WTC11 (cell line): ENCODE results near the gene DGUOK. TPM values are rescaled to one million over a fixed set of nuclear protein-coding genes. Genes with fewer than 3 reads are reported as not detected.

Source experiments
- ATAC-seq: fragments of 200-7000 bp; cut with Tn5 transposase; 2 replicates; pipeline ENCODE4 v1.10.0; 2021; ENCODE audit warnings: mild to moderate bottlenecking, moderate library complexity
- CTCF ChIA-PET: fragments of 300-600 bp; sonication (Branson Sonifier 250); formaldehyde crosslinking; loops from one replicate; lab custom pipeline; 2021; ENCODE audit warnings: antibody characterized with exemption; lab: Charles Lee
- POLR2A ChIA-PET: fragments of 350-600 bp; sonication (Branson Sonifier 250); formaldehyde crosslinking; loops from one replicate; lab custom pipeline; 2021; ENCODE audit warnings: antibody characterized with exemption; lab: Charles Lee
- DNase-seq: peaks from one replicate; pipeline ENCODE4 v3.0.0; 2021; ENCODE audit warnings: low spot score
- H3K27ac Mint-ChIP-seq: 2 replicates; pipeline ENCODE4 v1.8.0; 2021; ENCODE audit warnings: mixed read lengths
- H3K27me3 Mint-ChIP-seq: 2 replicates; pipeline ENCODE4 v1.8.0; 2021; ENCODE audit warnings: low read depth, mild to moderate bottlenecking, moderate library complexity, mixed read lengths
- H3K36me3 Mint-ChIP-seq: 2 replicates; pipeline ENCODE4 v1.8.0; 2021; ENCODE audit warnings: mixed read lengths
- H3K4me1 Mint-ChIP-seq: 2 replicates; pipeline ENCODE4 v1.8.0; 2022; ENCODE audit warnings: mixed read lengths
- H3K4me3 Mint-ChIP-seq: 2 replicates; pipeline ENCODE4 v1.8.0; 2021; ENCODE audit warnings: mild to moderate bottlenecking, moderate library complexity, mixed read lengths
- H3K9me3 Mint-ChIP-seq: 2 replicates; pipeline ENCODE4 v1.8.0; 2021; ENCODE audit warnings: mixed read lengths
- ARID4B ChIP-seq: sonication (generic); formaldehyde crosslinking; IDR thresholded peaks from 2 replicates; pipeline ENCODE4 v1.8.0; 2023; ENCODE audit warnings: missing genetic modification reagents, mild to moderate bottlenecking, borderline replicate concordance
- ATF3 ChIP-seq: sonication (generic); formaldehyde crosslinking; conservative IDR thresholded peaks from 2 replicates; pipeline ENCODE4 v1.8.1; 2022; ENCODE audit warnings: mild to moderate bottlenecking, missing genetic modification reagents
- GABPB1 ChIP-seq: sonication (generic); formaldehyde crosslinking; IDR thresholded peaks from 2 replicates; pipeline ENCODE4 v1.8.1; 2023; ENCODE audit warnings: mild to moderate bottlenecking, missing genetic modification reagents
- IRF2 ChIP-seq: sonication (generic); formaldehyde crosslinking; IDR thresholded peaks from 2 replicates; pipeline ENCODE4 v1.8.0; 2022; ENCODE audit warnings: low read depth, missing genetic modification reagents, borderline replicate concordance
- JUN ChIP-seq: sonication (generic); formaldehyde crosslinking; IDR thresholded peaks from 2 replicates; pipeline ENCODE4 v1.8.0; 2023; ENCODE audit warnings: mild to moderate bottlenecking, missing genetic modification reagents
- SP1 ChIP-seq: sonication (generic); formaldehyde crosslinking; conservative IDR thresholded peaks from 2 replicates; pipeline ENCODE4 v1.8.1; 2022; ENCODE audit warnings: missing genetic modification reagents
- TEAD4 ChIP-seq: sonication (generic); formaldehyde crosslinking; IDR thresholded peaks from 2 replicates; pipeline ENCODE4 v1.8.0; 2022; ENCODE audit warnings: mild to moderate bottlenecking, missing genetic modification reagents
- USF1 ChIP-seq: sonication (generic); formaldehyde crosslinking; IDR thresholded peaks from 2 replicates; pipeline ENCODE4 v1.8.0; 2022; ENCODE audit warnings: mild to moderate bottlenecking, missing genetic modification reagents
- ZNF121 ChIP-seq: sonication (generic); formaldehyde crosslinking; IDR thresholded peaks from 2 replicates; pipeline ENCODE4 v1.8.0; 2023; ENCODE audit warnings: missing genetic modification reagents
- ZNF219 ChIP-seq: sonication (generic); formaldehyde crosslinking; IDR thresholded peaks from 2 replicates; pipeline ENCODE4 v1.8.0; 2023; ENCODE audit warnings: missing genetic modification reagents, mild to moderate bottlenecking, borderline replicate concordance
- ZNF232 ChIP-seq: sonication (generic); formaldehyde crosslinking; IDR thresholded peaks from 2 replicates; pipeline ENCODE4 v1.8.0; 2022; ENCODE audit warnings: mild to moderate bottlenecking, missing genetic modification reagents
- ZNF281 ChIP-seq: sonication (generic); formaldehyde crosslinking; IDR thresholded peaks from 2 replicates; pipeline ENCODE4 v1.8.0; 2023; ENCODE audit warnings: mild to moderate bottlenecking, missing genetic modification reagents
- total RNA-seq: library from RNA; stranded (reverse); gene quantifications from 3 replicates; pipeline ENCODE4 v1.2.3, GENCODE V29; 2021

Gene DGUOK
- total RNA-seq, 1 experiment from 2014 or later, result 105 TPM

GRCh38 chr2:73918856-73919255 is 7.8 kb upstream of the DGUOK start (continued):
- TF ChIP-seq ARID4B, result no peak

GRCh38 chr2:73919596-73920228 is 7.0 kb upstream of the DGUOK start:
- Mint-ChIP-seq H3K27me3 (peaks cover 30% of the 10 kb centered on the region), H3K4me3 (no peak overlapping the region), H3K4me1 (peaks cover 6% of the 10 kb centered on the region), H3K27ac (no peak overlapping the region), H3K36me3 (no peaks in the 10 kb centered on the region), H3K9me3 (no peaks in the 10 kb centered on the region)
- DNase-seq (no peak), ATAC-seq (no peak)
- ChIA-PET POLR2A (no interaction called here), CTCF (no interaction called here)
- TF ChIP-seq JUN (no peak), TEAD4 (no peak), IRF2 (CRISPR knock-in tag) (no peak), ZNF232 (no peak), ZNF219 (no peak), ATF3 (CRISPR knock-in tag) (no peak), ZNF121 (CRISPR knock-in tag) (no peak), ZNF281 (CRISPR knock-in tag) (no peak), USF1 (CRISPR knock-in tag) (no peak)

- ChIA-PET POLR2A (interaction anchor here (0.7 kb wide), 1 partner anchor 30 kb away, joined by 3 read pairs; no protein-coding TSS in a partner anchor), CTCF (interaction anchor here (0.5 to 1.6 kb wide), 20 partner anchors 9 to 484 kb away, joined by 3 to 19 read pairs (median 3); partner anchors contain the start of genes MOB1A and TPRKB)
- peak; percentile 99 for ATAC-seq
- H3K36me3 Mint-ChIP-seq, result no peaks in the 10 kb centered on the region
- peak overlapping the region; percentile 39 for H3K4me3 Mint-ChIP-seq
- peaks cover 7% of the 10 kb centered on the region for H3K4me1 Mint-ChIP-seq
- H3K27ac Mint-ChIP-seq, result no peak overlapping the region
- no peak for TF ChIP-seq GABPB1 (CRISPR knock-in tag)
- TF ChIP-seq SP1 (CRISPR knock-in tag), result peak; percentile 64
- peaks cover 23% of the 10 kb centered on the region for H3K27me3 Mint-ChIP-seq
- DNase-seq, result peak; percentile 85
- no peaks in the 10 kb centered on the region for H3K9me3 Mint-ChIP-seq
Observed at GRCh38 chr2:73920577-73921545, 5.8 kb upstream of the DGUOK start.
